Transverse colon (tissue), 4 donors: ENCODE data around the gene AGAP1. TPM values are rescaled to one million over a fixed set of nuclear protein-coding genes. Genes with fewer than 3 reads are reported as not detected.

Experiments
- DNase-seq: peaks from one replicate; pipeline ENCODE4 v3.0.0-alpha.2; 2019
- H3K27ac ChIP-seq, 4 donors: fragments of 200-600 bp; sonication (generic); 2 replicates each; pipeline ENCODE4 v1.5.1; 2016 to 2018; ENCODE audit warnings: inconsistent platforms in 4 of 4
- H3K27me3 ChIP-seq: fragments of 200-600 bp; sonication (generic); 2 replicates; pipeline ENCODE4 v1.5.1; 2017; ENCODE audit warnings: inconsistent platforms
- H3K36me3 ChIP-seq, 4 donors: fragments of 200-600 bp; sonication (generic); 2 replicates each; pipeline ENCODE4 v1.5.1; 2017 to 2019; ENCODE audit warnings: inconsistent platforms in 4 of 4
- H3K4me1 ChIP-seq, 4 donors: fragments of 200-600 bp; sonication (generic); 2 replicates each; pipeline ENCODE4 v1.5.1; 2017 to 2020; ENCODE audit warnings: inconsistent platforms in 4 of 4
- H3K4me3 ChIP-seq, 4 donors: fragments of 200-600 bp; sonication (generic); 1 replicate in 1 of 4; 2 replicates in 3 of 4; pipeline versions ENCODE4 v1.5.1 to v1.6.1; 2017 to 2019; ENCODE audit warnings: inconsistent platforms in 4 of 4
- H3K9me3 ChIP-seq, 2 donors: fragments of 200-600 bp; sonication (generic); 2 replicates each; pipeline ENCODE4 v1.5.1; 2017 to 2019; ENCODE audit warnings: inconsistent platforms in 2 of 2
- CTCF ChIP-seq, 5 experiments: fragments of 200-600 bp in 3 of 5; fragments of 450-650 bp in 2 of 5; sonication (generic) in 3 of 5; IDR thresholded peaks; 1 replicate in 2 of 5; 2 replicates in 3 of 5; pipeline ENCODE4 v1.5.1; 2016 to 2017; ENCODE audit warnings: antibody characterized with exemption in 5 of 5, inconsistent platforms in 3 of 5, mild to moderate bottlenecking in 2 of 5, moderate library complexity in 1 of 5
- EP300 ChIP-seq: sonication (generic); formaldehyde crosslinking; IDR thresholded peaks from one replicate; pipeline ENCODE4 v1.6.1; 2017; ENCODE audit warnings: antibody characterized with exemption, low read depth
- POLR2A ChIP-seq: fragments of 450-650 bp; IDR thresholded peaks from one replicate; pipeline ENCODE4 v1.6.1; 2016; ENCODE audit warnings: antibody characterized with exemption, mild to moderate bottlenecking, moderate library complexity
- POLR2AphosphoS5 ChIP-seq, 3 donors: sonication (generic); formaldehyde crosslinking; IDR thresholded peaks; one replicate each; pipeline ENCODE4 v1.6.1; 2016; ENCODE audit warnings: antibody characterized with exemption in 3 of 3
- WGBS, 2 donors: methylation state at CpG; one replicate each; pipeline ENCODE4 v1.1.5; 2018; ENCODE audit warnings: low coverage in 1 of 2; 5-methylcytosine and 5-hydroxymethylcytosine counted together
- in situ Hi-C, 4 donors: fragments of 200-750 bp; cut with MboI; loops; one replicate each; pipeline versions ENCODE4 v1.15.0 to v1.15.1; 2017; ENCODE audit warnings: low sequenced_read_pairs in 3 of 4, low pct_ligation_motif_present in 1 of 4, low pct_unique_long_range_greater_than_20kb in 1 of 4
- intact Hi-C: fragments of 100-400 bp; cut with DNase I; formaldehyde crosslinking; loops from one replicate; pipeline ENCODE4 v1.15.1; 2023; ENCODE audit warnings: low total_unique reads
- total RNA-seq, 4 donors: library from RNA; depleted of rRNA; stranded (reverse); fragments of >200 nt; gene quantifications; one replicate each; pipeline ENCODE4 v1.1.0, GENCODE V29; 2016

AGAP1 gene
- total RNA-seq, 4 donors from 2014 or later: 56.1 to 96.9 (median 71.2) TPM

DNA sequence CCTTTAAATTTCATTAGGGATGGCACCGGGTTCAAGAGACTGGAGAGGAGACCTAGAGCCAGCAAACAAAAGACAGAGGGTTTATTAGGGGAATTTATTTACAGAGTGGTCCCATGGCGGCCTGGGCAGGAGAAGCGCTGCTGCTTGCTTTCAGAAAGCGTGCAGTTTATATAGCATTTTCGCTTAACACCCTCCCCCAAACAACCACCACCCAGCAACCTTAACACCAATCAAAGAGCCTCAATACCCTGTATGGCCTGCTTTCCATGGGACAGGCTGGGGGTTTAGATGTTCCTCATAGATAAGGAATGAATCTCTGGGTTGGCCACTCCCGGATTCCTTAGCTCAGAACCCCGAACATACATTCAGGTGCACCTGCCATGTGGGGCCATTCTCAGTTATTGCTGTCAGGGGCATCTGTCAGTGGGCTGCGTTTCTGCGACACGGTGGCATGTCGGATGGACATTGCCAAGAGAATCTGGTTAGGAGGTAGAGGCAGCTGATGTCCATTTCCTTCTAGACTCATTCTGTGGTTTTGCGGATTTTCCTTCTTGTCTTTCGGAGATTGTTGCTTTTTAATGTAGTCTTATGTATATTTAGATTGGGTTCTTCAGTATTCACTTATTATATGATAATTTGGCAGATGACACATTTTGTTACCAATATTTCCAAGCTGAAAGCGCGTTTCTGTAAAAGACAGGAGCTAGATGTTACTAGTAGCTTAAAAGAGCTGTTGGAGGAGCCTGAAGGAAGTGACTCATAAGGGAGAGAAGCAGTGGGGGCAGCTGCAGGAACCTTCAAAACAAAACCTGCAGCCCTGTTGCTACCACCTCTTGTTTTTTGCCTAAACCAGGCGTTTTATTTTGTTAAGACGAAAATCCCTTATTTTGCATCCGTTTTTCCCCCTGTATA, 7.2 kb downstream of the AGAP1 start:
- Histone ChIP-seq H3K27me3 (no peaks in the 10 kb centered on the region), H3K27ac (no peak overlapping the region), H3K36me3 (no peaks in the 10 kb centered on the region), H3K4me1 (peaks cover 8 to 59% (median 34%) of the 10 kb centered on the region in 4 donors), H3K9me3 (no peaks in the 10 kb centered on the region), H3K4me3 (no peak overlapping the region)
- 74 to 76% methylated on average over 11 to 18 of the region's 18 CpGs for WGBS, 2 donors
- intact Hi-C loops (no loop called here), in situ Hi-C loops (no loop called here)
- DNase-seq: no peak
- no peak for TF ChIP-seq CTCF (IDR thresholded peaks at IDR 0.05)
- TF ChIP-seq EP300: no peak
- no peak for TF ChIP-seq POLR2AphosphoS5 (IDR thresholded peaks at IDR 0.05)
- TF ChIP-seq POLR2A: no peak

DNA sequence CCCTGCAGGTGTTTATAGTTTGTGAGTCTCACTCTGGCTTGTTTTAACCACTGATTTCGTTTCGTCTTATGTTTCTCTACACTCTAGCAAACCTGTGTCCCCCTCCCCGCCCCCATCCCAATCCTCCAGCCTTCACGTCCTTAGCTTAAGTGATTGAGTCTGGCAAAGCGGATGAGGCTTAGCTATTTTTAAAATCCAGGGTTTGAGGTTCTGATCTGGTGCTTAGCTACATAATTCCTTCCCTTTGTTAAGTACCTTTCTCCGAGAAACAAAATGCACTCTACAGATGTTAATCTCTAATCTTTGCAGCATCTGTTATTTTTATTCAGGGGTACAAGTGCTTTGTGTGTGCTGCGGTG, 7.8 kb downstream of the AGAP1 start:
- no peak overlapping the region for H3K4me3 ChIP-seq
- H3K4me1 ChIP-seq: peaks cover 15 to 59% (median 33%) of the 10 kb centered on the region in 4 donors
- no peak for TF ChIP-seq POLR2AphosphoS5 (IDR thresholded peaks at IDR 0.05)
- no peak for TF ChIP-seq EP300
- TF ChIP-seq CTCF (IDR thresholded peaks at IDR 0.05): no peak
- no peak for TF ChIP-seq POLR2A
- intact Hi-C loops (no loop called here), in situ Hi-C loops (no loop called here)
- DNase-seq: no peak
- no peaks in the 10 kb centered on the region for H3K36me3 ChIP-seq
- no peaks in the 10 kb centered on the region for H3K27me3 ChIP-seq
- WGBS, 2 donors: 56% methylated on average over 7 of the region's 7 CpGs
- no peaks in the 10 kb centered on the region for H3K9me3 ChIP-seq
- no peak overlapping the region for H3K27ac ChIP-seq

GRCh38 chr2:235502336-235502735, 8.5 kb downstream of the AGAP1 start:
- H3K4me1 ChIP-seq: peaks cover 21 to 59% (median 32%) of the 10 kb centered on the region in 4 donors
- H3K4me3 ChIP-seq: no peak overlapping the region
- WGBS, 2 donors: 66 to 82% methylated on average over 2 to 6 of the region's 6 CpGs
- H3K27me3 ChIP-seq: no peaks in the 10 kb centered on the region
- H3K36me3 ChIP-seq: no peaks in the 10 kb centered on the region
- no peak overlapping the region for H3K27ac ChIP-seq
- in situ Hi-C loops: no loop called here
- H3K9me3 ChIP-seq: no peaks in the 10 kb centered on the region
- no peak for DNase-seq
- TF ChIP-seq POLR2AphosphoS5 (IDR thresholded peaks at IDR 0.05) (no peak), EP300 (no peak), CTCF (IDR thresholded peaks at IDR 0.05) (no peak), POLR2A (no peak)
- intact Hi-C loops: no loop called here

GRCh38 chr2:235504441-235505180, 10.8 kb downstream of the AGAP1 start:
- peaks cover 27 to 68% (median 35%) of the 10 kb centered on the region in 4 donors for H3K4me1 ChIP-seq
- 20 to 60% methylated on average over 1 to 12 of the region's 12 CpGs for WGBS, 2 donors

More at GRCh38 chr2:235504441-235505180, 10.8 kb downstream of the AGAP1 start:
- intact Hi-C loops (no loop called here), in situ Hi-C loops (no loop called here)
- no peaks in the 10 kb centered on the region for H3K9me3 ChIP-seq
- no peak overlapping the region for H3K4me3 ChIP-seq
- no peaks in the 10 kb centered on the region for H3K36me3 ChIP-seq
- no peak for TF ChIP-seq CTCF (IDR thresholded peaks at IDR 0.05)
- no peak for TF ChIP-seq POLR2AphosphoS5 (IDR thresholded peaks at IDR 0.05)
- no peak for TF ChIP-seq EP300
- no peak for TF ChIP-seq POLR2A
- H3K27ac ChIP-seq: peak overlapping the region; percentile 56 to 92 (median 63)
- DNase-seq: no peak
- H3K27me3 ChIP-seq: no peaks in the 10 kb centered on the region
